KG1 (cell line): Measurements from ENCODE around the gene ORM2.
"Not testable (repeated sequence)": the region's sequence is repeated elsewhere in the genome, so short reads cannot be mapped to it uniquely, and the experiment has no call there.

Experiments
- DNase-seq: peaks from one replicate; lab custom pipeline; 2025; lab: John Stamatoyannopoulos, UW

The ORM2 gene

DNA sequence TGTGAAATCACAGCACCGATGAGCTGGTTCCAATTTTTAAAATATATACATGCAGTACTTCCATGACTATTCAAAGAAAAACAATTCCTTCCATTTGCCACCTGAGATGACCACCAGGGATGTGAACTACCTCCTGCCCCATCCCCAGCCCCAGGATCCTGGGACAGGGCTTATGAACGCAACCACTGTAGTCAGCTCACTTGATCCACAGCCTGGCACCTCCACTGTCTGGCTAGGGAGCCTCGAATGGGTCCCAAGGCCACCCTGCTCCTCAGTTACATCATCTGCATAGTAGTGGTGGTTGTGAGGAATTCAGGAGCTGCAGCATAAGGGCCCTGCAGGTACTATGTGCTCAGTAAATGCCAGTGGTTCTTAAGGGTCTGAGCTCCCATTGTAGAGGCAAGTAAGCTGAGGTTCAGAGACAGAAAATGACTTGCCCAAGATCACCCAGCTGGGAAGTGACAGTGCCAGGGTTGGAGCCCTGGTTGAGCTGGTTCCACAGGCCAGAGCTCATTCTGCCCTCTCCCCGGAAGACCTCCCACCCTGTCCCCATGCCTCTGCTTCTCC, 2.9 kb downstream of the ORM2 start:
- not testable (repeated sequence) for DNase-seq

DNA sequence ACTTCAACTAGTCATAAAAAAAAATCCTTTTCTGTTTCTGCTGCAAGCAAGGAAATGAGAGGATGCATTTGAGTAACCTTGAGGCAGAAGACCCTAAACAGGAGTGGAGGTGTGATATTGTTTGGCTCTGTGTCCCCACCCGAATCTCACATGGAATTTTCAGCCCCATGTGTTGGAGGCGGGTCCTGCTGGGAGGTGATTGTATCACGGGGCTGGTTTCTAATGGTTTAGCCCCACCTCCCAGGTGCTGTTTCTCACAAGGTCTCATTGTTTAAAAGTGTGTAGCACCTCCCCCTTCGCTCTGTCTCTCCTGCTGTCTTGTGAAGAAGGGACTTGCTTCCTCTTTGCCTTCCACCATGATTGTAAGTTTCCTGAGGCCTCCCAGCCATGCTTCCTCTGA, 4.0 kb downstream of the ORM2 start:
- not testable (repeated sequence) for DNase-seq

GRCh38 chr9:114334490-114334889, 4.8 kb downstream of the ORM2 start:
- DNase-seq: no peak

DNA sequence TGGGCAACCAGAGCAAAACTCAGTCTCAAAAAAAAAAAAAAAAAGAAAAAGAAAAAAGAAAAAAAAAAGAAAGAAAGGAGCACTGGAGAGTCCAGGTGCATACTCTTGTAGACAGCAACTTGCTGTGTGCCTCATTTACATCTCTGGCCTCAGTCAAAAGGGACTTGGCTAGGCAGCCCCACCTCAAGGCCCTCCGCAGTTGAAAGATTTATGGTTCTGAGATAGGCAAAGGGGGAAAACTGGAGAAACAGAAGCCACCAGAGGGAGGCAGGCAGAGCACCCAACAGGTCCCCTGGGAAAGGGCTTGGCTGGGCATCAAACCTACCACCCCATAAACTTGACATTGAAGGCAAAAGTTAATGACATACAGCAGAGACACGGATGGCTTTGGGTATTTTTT, 6.1 kb downstream of the ORM2 start:
- DNase-seq: no peak

GRCh38 chr9:114336157-114336556, 6.5 kb downstream of the ORM2 start:
- no peak for DNase-seq

DNA sequence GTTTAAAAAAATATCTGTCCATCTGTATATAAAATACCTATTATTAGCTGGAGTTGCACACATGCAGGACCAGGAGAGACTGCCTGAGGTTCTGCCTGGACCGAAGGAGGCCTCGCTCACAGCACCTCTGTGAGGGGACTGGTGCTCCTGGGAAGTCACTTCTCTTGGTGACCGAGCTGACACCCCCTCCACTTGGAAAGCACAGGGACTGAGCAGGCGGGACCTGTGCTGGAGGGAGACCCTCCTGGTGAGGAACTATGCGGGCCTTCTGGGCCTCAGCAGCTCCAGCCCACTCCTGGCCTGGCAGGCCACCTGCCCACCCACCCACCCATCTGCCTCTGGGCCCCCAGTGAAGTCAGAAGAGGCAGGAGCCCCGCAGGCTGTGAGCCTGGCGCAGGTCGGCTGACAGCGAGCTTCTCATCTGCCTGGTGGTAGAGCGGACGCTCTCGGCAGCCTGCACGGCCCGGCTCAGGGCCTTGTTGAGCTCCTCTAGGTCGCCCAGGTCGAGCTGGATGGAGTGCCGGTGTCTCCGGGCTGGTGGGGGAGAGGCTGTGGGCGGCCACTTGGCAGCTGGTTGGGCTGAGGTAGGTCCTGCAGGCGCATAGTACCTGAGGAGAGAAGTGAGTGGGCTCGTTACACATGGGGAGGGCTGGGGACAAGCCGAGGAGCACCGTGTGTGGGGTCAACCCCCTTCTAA, 7.2 kb downstream of the ORM2 start:
- no peak for DNase-seq

DNA sequence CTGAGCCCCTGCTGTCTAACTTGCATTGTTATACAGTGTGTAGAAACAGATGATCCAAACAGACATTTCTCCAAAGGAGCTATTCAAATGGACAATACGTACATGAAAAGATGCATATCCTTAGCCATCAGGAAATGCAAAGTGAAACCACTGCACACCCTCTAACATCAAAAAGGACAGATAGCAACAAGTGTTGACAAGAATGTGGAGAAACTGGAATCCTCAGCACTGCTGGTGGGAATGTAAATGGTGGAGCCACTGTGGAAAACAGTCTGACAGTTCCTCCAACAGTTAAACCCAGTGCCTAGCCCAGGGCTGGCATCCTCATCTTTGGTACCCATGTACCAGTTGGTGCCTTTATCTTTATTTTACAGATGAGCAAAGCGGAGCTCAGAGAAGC, 8.5 kb downstream of the ORM2 start:
- no peak for DNase-seq

- no peak for DNase-seq
Observed at GRCh38 chr9:114339130-114339908, 9.7 kb downstream of the ORM2 start.

GRCh38 chr9:114341152-114341830, 11.6 kb downstream of the ORM2 start:
- no peak for DNase-seq

DNA sequence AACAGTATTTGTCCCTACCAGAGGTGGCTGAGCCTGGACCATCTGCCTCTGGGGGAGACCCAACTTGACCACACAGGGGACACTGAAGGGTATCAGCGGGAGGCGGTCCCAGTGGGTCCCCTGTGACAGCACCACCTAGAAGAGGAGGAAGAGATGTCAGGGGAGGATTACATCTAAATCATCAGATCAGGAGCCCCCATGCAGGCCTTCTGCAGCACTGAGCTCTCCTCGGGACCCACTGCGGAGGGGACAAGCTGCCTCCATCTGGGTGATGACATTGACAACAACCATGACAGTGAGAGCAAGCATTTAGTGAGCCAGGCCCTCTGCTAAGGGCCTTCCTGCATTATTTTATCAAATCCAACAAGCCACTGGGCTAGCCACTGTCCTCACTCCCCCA, 12.3 kb downstream of the ORM2 start:
- no peak for DNase-seq

GRCh38 chr9:114342755-114343440, 13.2 kb downstream of the ORM2 start:
- DNase-seq: no peak

GRCh38 chr9:114343471-114344187, 14.0 kb downstream of the ORM2 start:
- DNase-seq: no peak

DNA sequence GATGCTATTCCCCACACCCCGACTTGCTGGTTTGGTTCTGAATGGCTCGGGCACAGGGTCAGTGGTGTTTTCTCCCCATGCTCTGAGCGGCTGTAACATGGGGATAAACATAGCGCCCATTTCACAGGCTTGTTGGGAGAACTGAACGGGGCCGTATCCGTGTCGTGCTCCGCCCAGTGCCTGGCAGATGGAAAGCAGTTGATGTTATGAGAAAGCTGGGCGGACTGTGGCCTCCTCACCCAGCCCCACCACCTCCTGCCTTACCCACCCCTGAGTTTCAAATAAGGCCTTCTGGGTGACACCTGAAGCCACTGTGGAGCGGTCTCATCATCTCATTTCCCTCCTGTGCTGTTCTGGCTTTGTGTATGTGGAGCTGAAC, 14.5 kb downstream of the ORM2 start:
- no peak for DNase-seq

DNA sequence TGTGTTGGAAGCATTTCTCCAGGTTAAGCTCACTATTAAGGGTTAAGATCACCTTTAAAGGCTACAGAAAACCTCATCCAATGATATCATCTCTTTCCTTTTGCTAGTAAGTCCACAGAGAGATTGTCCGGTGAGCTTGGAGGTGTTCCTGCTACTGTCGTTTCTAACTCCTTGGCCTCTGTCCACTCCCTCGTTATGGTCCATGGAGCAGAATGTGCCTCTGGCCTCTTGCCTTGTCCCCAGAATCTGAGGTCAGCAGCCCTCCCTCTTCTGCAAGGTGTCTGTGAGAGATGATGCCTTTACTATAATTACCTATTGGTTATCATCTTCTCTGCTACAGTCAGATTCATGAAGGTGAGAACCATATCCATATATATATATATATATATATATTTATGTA, 15.0 kb downstream of the ORM2 start:
- DNase-seq: no peak

DNA sequence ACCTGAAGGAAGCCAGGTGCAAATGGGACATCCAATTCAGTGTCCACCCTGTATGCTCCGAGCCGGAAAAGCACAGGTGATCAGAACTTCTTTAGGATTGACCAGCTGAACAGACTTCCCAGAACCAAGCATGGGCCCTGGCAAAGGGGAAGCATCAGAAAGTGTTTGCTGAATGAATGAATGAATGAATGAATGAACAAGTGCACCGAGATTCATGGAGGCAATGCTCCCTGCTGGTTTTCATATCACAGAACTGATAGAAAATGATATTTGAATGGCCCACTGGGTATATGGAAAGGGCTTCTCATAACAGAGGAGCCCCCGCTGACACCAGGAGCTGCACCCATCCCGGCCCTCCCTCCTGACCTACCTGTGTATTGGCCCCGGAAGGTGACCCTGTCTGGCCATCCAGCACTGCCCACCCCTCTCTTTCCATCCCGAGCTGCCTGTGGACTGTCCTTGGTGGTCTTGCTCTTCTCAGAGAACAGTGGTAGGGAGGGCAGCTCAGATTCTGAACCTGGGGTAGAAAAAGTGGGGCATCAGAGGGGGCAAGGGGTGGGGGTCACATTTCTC, 15.9 kb downstream of the ORM2 start:
- DNase-seq: no peak

DNA sequence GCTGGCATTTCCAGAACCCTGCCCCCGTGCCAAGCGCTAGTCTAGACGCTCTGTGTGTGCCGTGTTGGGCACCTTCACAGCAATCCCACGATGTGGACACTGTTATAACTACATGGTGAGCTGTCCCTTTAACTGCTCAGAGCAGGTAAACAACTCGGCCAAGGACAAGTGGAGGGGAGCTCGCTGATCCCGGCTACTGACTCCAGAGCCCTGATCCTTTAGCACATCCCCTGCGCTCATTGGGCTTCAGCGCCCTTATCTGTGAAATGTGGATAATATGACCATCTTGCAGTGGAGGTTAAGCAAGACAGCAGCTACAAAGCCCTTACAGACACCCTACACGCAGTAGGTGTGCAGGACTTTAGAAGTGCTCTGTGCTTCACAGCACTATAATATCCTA, 16.5 kb downstream of the ORM2 start:
- DNase-seq: no peak

DNA sequence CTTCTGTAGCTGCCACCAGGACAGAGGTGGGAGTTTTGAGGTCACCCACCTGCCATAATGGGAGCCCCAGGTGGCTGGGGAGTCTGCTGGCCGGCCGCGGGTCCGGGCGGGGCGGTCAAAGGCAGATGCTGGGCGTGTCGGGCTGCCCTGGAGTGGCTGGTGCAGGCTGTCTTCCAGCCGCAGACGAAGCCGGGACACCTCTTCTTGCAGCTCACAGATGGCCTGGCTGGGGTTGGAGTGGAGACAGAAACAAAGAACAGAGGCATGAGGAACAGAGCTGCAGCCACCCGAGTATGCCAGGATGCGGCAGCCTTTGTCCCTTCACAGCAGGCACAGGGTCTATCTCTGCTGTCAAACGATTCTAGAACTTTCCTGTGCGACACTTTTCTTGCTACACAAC, 18.0 kb downstream of the ORM2 start:
- no peak for DNase-seq

GRCh38 chr9:114348261-114348905, 18.7 kb downstream of the ORM2 start:
- no peak for DNase-seq

DNA sequence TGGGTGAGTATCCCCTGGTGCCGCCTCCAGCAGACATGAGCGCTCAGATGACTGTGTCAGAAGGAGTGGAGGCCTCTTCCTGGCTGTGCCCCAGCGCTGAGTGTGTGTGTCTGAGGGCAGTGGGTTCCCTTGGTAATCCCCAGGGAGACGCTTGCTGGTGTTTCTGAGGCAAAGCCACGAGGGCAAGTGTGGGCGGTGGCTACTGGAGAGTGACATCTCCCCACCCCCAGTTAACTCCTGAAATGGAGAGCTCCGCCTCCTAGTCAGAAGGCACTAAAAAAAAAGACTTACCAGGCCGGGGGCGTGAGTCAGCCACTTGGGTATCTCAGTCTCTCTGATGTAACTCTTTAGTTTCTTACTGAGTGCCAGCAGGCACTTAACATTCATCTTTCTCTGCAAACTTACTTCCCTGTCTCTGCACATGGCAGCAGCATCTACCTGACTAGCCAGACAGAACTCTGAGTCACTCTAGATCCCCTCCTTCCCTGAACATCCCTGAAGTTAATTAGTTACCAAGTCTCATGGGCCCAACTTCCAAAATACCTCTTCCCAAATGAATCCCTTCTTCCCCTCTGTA, 19.3 kb downstream of the ORM2 start:
- no peak for DNase-seq

DNA sequence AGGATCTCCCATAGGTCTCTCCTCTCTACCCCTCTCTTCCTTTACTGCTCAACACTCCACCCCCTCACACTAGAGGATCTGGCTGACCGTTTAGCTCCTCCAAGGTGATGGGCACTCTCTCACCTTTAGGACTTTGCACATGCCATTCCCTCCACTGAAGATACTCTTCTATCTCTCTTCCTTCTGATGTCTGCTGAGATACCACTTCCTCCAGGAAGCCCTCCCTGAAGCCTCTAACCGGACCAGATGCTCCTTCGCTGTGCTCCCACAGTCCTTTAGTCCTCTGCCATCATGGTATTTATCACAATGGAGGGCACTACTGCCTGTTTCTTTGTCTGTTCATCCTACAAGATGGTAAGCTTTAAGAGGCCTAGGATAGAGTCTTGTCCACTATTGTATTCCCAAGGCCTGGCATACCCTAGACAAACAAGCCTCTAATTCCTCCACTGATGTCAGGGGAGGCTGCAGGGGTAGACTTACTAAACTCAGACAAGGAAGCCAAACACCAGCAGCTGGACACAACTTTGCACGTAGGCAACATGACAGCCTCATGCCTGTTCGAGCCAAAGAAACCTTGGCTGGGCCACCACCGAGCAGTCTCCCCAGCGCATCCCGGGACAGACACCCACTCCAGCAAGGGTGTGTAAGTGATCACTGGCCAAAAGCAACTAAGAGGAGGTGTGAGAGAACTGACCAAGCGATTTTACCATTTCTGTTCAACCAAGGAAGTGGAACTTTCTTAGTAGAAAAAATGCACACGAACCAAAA, 20.2 kb downstream of the ORM2 start:
- DNase-seq: no peak
